Effector CD8-positive, alpha-beta T cell (primary cell): ENCODE measurements around the gene NTN1.

Experiments used
- DNase-seq: peaks from one replicate; lab custom pipeline; 2025; lab: John Stamatoyannopoulos, UW

The NTN1 gene

GRCh38 chr17:9272501-9273200 lies 251.3 kb downstream of the NTN1 start:
- DNase-seq, result no peak

GRCh38 chr17:9273428-9274391 lies 252.4 kb downstream of the NTN1 start:
- no peak for DNase-seq

- DNase-seq, result no peak
These were observed 253.7 kb downstream of the NTN1 start for GRCh38 chr17:9274973-9275372.

DNA sequence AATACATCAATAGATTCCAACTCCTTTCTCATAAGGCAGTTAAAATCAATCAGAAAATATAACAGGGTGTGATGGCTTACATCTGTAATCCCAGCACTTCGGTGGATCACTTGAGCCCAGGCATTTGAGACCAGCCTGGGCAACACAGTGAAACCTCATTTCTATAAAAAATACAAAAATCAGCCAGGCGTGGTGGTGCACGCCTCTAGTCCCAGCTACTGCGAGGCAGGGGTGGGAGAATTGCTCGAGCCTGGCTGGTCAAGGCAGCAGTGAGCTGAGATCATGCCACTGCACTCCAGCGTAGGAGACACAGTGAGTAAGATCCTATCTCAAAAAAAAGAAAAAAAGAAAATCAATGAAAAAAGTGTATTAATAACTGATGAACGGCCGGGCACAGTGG lies 258.6 kb downstream of the NTN1 start:
- DNase-seq, result no peak

DNA sequence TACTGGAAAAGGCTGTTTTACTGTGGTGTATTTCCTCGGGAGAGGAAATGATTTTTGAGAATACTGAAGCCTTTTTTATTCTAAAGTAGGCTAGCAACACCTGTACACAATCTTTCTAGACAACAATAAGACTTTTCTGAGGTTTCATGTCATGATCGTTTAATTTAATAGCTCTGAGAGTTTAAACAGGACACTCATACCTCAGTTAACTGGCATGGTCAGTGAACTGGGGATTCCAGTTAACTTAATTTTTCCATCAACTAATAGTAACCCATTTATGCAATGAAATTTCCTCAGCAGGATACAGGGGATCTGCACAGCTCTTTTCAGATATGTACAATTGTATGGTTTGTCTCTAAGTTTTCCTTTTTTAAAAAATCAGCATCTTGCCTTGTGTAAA lies 262.6 kb downstream of the NTN1 start:
- DNase-seq, result no peak

- DNase-seq, result no peak
These were observed 263.6 kb downstream of the NTN1 start for GRCh38 chr17:9284884-9285283.

DNA sequence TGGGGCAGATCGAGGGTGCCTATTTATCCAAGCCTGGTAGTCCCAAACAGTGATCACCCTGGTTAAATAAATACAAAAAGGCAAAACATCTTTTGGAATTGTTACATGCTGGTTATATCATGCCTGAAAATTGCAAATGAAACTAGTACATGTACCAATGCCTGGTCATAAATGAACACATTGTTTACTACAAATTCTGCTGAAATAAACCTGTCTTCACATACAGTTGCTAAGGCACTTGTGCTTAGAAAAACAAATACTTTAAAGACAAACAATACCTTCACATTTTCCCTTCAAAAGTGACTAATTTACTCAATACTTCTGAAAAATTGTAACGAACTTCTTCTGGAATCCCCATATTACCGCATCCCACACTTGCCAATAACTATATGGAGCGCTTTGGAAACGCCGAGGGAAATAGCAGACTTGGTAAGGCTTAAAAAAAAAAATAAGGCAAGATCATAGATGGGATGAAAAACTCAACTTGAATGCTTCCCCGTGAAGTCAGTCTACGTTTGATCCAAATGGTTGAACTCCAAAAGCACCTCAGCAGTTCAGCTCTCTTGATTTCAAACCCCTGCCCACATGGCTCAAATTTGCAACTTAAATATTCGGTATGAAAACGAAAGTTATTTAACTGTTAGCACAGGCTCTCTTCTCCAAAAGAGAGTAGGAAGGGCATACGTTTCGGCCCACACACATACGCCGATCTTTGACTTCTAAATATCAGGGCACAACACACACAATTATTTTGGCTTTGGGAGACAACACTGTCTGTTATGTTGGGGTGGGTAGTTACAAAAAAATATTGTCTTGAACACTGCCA lies 264.5 kb downstream of the NTN1 start:
- no peak for DNase-seq

GRCh38 chr17:9286434-9286833 lies 265.1 kb downstream of the NTN1 start:
- DNase-seq, result no peak

DNA sequence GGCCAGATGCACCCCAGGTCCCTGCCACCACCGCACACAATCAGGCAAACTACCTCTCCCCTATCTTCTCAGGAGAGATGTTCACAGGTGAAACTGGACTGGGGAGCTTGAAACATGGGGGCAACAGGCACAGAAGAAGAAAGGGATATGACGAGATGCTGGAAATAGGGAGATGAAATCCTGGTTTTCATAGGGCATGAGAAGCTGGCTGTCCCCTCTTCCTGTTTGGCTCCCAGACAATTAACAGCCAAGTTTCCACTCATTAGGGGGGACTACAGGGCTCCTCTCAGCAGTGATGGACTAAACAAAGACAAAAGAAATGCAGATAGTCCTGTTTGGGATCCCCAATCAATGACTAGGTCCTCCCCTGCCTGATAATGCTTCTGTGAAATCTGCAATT lies 266.0 kb downstream of the NTN1 start:
- no peak for DNase-seq

GRCh38 chr17:9290226-9290613 lies 268.9 kb downstream of the NTN1 start:
- no peak for DNase-seq

GRCh38 chr17:9291912-9292560 lies 270.7 kb downstream of the NTN1 start:
- no peak for DNase-seq

DNA sequence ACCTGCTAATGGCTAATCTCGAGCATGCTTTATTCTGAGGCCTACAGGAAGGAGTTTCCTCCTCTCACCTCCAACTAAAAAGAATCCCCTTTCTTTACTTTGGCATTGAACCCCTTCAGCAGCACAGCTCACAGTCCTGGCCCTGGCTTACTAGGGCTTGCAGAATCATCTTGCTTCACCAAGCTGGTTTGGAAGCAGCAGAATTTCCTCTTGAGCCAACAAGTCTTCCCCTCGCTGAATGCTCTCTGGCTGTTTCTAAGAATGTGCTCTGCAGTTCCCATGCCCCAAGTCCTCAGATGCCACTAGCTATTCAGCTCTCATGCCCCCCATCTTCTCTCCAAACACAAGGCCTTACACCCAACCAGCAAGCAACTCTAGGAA lies 271.2 kb downstream of the NTN1 start:
- DNase-seq, result no peak
